ENCODE measurements around the gene TMPRSS9.
"Not testable (repeated sequence)": the region's sequence is repeated elsewhere in the genome, so short reads cannot be mapped to it uniquely, and the experiment has no call there.

The TMPRSS9 gene

GRCh38 chr19:2458776-2459175 is 98.7 kb downstream of the TMPRSS9 start:
- not testable (repeated sequence) for DNase-seq (ENCODE audit: low read depth)

- DNase-seq (ENCODE audit: low read depth) = no peak
These were observed 100.2 kb downstream of the TMPRSS9 start for GRCh38 chr19:2460245-2460644.

GRCh38 chr19:2461751-2462634 is 101.9 kb downstream of the TMPRSS9 start:
- peak; percentile 35 for DNase-seq (ENCODE audit: low read depth)

GRCh38 chr19:2462635-2463421 is 102.8 kb downstream of the TMPRSS9 start:
- no peak for DNase-seq (ENCODE audit: low read depth)

GRCh38 chr19:2463694-2464093 is 103.6 kb downstream of the TMPRSS9 start:
- DNase-seq (ENCODE audit: low read depth) = not testable (repeated sequence)

GRCh38 chr19:2464389-2464788 is 104.3 kb downstream of the TMPRSS9 start:
- no peak for DNase-seq (ENCODE audit: low read depth)

- DNase-seq (ENCODE audit: low read depth) = no peak
These were observed 108.5 kb downstream of the TMPRSS9 start for GRCh38 chr19:2468596-2468995.

- DNase-seq (ENCODE audit: low read depth) = no peak
These were observed 109.2 kb downstream of the TMPRSS9 start for GRCh38 chr19:2469102-2469914.

- DNase-seq (ENCODE audit: low read depth) = not testable (repeated sequence)
These were observed 109.8 kb downstream of the TMPRSS9 start for GRCh38 chr19:2469915-2470200.

- peak; percentile 86 for DNase-seq (ENCODE audit: low read depth)
These were observed 114.4 kb downstream of the TMPRSS9 start for GRCh38 chr19:2474232-2475017.

GRCh38 chr19:2475018-2475701 is 115.1 kb downstream of the TMPRSS9 start:
- DNase-seq (ENCODE audit: low read depth) = peak; percentile 28
